ENCODE data around the gene ESR2.
A peak's percentile ranks its signal among the peaks of the same experiment; 100 is the strongest.

ESR2 gene

DNA sequence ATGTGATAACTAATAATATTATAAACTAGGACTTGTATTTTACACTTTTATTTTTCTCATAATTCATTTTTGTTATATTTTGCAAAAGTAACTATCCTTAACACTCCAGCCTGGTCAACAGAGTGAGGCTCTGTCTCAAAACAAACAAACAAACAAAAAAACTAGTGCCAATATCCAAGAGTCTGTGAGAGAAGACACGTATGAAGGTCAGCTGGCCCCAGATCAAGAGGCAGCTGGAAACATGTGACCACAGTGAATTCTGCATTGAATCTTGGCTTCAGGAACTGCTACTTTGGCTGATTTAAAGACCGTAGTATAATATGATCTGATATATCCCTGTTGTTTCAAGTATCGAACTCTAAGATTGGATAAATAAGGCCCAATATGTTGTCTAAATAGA, 47.0 kb downstream of the ESR2 start:
- TF ChIP-seq, protein P1, sequence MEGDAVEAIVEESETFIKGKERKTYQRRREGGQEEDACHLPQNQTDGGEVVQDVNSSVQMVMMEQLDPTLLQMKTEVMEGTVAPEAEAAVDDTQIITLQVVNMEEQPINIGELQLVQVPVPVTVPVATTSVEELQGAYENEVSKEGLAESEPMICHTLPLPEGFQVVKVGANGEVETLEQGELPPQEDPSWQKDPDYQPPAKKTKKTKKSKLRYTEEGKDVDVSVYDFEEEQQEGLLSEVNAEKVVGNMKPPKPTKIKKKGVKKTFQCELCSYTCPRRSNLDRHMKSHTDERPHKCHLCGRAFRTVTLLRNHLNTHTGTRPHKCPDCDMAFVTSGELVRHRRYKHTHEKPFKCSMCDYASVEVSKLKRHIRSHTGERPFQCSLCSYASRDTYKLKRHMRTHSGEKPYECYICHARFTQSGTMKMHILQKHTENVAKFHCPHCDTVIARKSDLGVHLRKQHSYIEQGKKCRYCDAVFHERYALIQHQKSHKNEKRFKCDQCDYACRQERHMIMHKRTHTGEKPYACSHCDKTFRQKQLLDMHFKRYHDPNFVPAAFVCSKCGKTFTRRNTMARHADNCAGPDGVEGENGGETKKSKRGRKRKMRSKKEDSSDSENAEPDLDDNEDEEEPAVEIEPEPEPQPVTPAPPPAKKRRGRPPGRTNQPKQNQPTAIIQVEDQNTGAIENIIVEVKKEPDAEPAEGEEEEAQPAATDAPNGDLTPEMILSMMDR (IDR thresholded peaks at IDR 0.05; ENCODE audit: low read depth, low read length) = no peak
- H3K4me3 ChIP-seq (replicated peaks in 1 of 2; ENCODE audit: low read depth in 2 of 2, low read length in 2 of 2) = no peak overlapping the region
- DNase-seq (ENCODE audit: low read depth in 2 of 2) = no peak

- no peak for DNase-seq (ENCODE audit: low read depth in 2 of 2)
- H3K4me3 ChIP-seq (replicated peaks in 1 of 2; ENCODE audit: low read depth in 2 of 2, low read length in 2 of 2) = no peak overlapping the region
- TF ChIP-seq, protein P1 (IDR thresholded peaks at IDR 0.05; ENCODE audit: low read depth, low read length) = no peak
These were observed 47.5 kb downstream of the ESR2 start for GRCh38 chr14:64246688-64247087.

GRCh38 chr14:64245491-64245890, 48.7 kb downstream of the ESR2 start:
- DNase-seq (ENCODE audit: low read depth in 2 of 2) = no peak
- H3K4me3 ChIP-seq (replicated peaks in 1 of 2; ENCODE audit: low read depth in 2 of 2, low read length in 2 of 2) = no peak overlapping the region
- TF ChIP-seq, protein P1 (IDR thresholded peaks at IDR 0.05; ENCODE audit: low read depth, low read length) = no peak

GRCh38 chr14:64244279-64244678, 49.9 kb downstream of the ESR2 start:
- TF ChIP-seq, protein P1 (IDR thresholded peaks at IDR 0.05; ENCODE audit: low read depth, low read length) = no peak
- H3K4me3 ChIP-seq (replicated peaks in 1 of 2; ENCODE audit: low read depth in 2 of 2, low read length in 2 of 2) = no peak overlapping the region
- peak in 1 of 2 donors; percentile 72 for DNase-seq (ENCODE audit: low read depth in 2 of 2)

GRCh38 chr14:64238631-64239030, 55.5 kb downstream of the ESR2 start:
- DNase-seq (ENCODE audit: low read depth in 2 of 2) = no peak
- TF ChIP-seq, protein P1 (IDR thresholded peaks at IDR 0.05; ENCODE audit: low read depth, low read length) = no peak

DNA sequence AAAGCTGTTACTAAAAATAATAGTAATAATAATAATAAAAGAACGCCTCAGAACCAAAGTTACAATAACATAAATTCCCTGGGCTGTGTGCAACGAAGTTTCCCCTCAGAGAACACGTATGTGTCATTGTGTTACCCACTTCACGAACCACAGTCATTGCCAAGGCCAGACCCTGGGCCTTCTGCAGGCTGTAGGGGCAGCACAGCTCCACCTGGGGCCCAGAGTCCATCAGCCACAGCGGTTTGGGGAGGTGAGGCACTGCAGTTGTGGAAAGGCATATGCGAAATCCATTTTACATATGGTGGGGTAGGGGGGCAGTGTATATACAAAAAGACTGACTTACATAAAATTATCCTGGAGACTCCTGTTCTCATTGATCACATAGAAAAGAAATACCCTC, 56.1 kb downstream of the ESR2 start:
- TF ChIP-seq, protein P1 (IDR thresholded peaks at IDR 0.05; ENCODE audit: low read depth, low read length) = no peak
- no peak overlapping the region for H3K4me3 ChIP-seq (replicated peaks in 1 of 2; ENCODE audit: low read depth in 2 of 2, low read length in 2 of 2)
- DNase-seq (ENCODE audit: low read depth in 2 of 2) = no peak

More at GRCh38 chr14:64238631-64239030, 55.5 kb downstream of the ESR2 start:
- no peak overlapping the region for H3K4me3 ChIP-seq (replicated peaks in 1 of 2; ENCODE audit: low read depth in 2 of 2, low read length in 2 of 2)

All from cardiac fibroblast (primary cell).